HUDEP-2 (cell line): Measurements from ENCODE around the gene C1orf232.

Experiments
- DNase-seq, 76 experiments: peaks; one replicate each; lab custom pipeline; 2025; ENCODE audit not compliant: unreplicated experiment in 76 of 76; lab: John Stamatoyannopoulos, UW

C1orf232 gene

GRCh38 chr1:26180010-26180506 is 11.3 kb upstream of the C1orf232 start:
- no peak for DNase-seq

GRCh38 chr1:26177182-26177684 is 8.5 kb upstream of the C1orf232 start, which contains the start of gene CNKSR1:
TSS of gene CNKSR1 (plus strand) at chr1:26177491. CDS start at chr1:26177548, 57 bp downstream.
- no peak for DNase-seq

- no peak for DNase-seq
Observed at GRCh38 chr1:26175346-26175745, 6.6 kb upstream of the C1orf232 start.

GRCh38 chr1:26171084-26172072 is 2.6 kb upstream of the C1orf232 start, which contains the start of gene ZNF593OS:
TSS of gene ZNF593OS (minus strand) at chr1:26171832. CDS start at chr1:26171661, 171 bp downstream.
- DNase-seq: peak in 3 of 76 experiments; percentile 7 to 23 (median 13)

GRCh38 chr1:26170472-26170821 is 1.7 kb upstream of the C1orf232 start:
- DNase-seq: no peak

- peak in 74 of 76 experiments; percentile 7 to 93 (median 84) for DNase-seq
Observed at GRCh38 chr1:26169669-26170471, 1.1 kb upstream of the C1orf232 start, which contains the start of gene ZNF593. TSS of gene ZNF593 (plus strand) at chr1:26169908. CDS start at chr1:26169984, 76 bp downstream.

GRCh38 chr1:26169198-26169554 is 413 bp upstream of the C1orf232 start:
- DNase-seq: no peak

GRCh38 chr1:26166719-26167281 is 2.0 kb downstream of the C1orf232 start:
- no peak for DNase-seq

GRCh38 chr1:26164861-26165842 is 3.6 kb downstream of the C1orf232 start:
- no peak for DNase-seq

GRCh38 chr1:26164036-26164860 is 4.5 kb downstream of the C1orf232 start:
- DNase-seq: peak in 26 of 76 experiments; percentile 3 to 60 (median 20)

- DNase-seq: no peak
Observed at GRCh38 chr1:26163684-26164035, 5.1 kb downstream of the C1orf232 start.

- peak in 3 of 76 experiments; percentile 8 to 50 (median 47) for DNase-seq
Observed at GRCh38 chr1:26162220-26162709, 6.5 kb downstream of the C1orf232 start.

- DNase-seq: peak in 52 of 76 experiments; percentile 15 to 80 (median 51)
Observed at GRCh38 chr1:26161415-26162219, 7.1 kb downstream of the C1orf232 start.

GRCh38 chr1:26160527-26161414 is 8.0 kb downstream of the C1orf232 start:
- peak in 19 of 76 experiments; percentile 10 to 48 (median 22) for DNase-seq

- DNase-seq: no peak
Observed at GRCh38 chr1:26159743-26160039, 9.1 kb downstream of the C1orf232 start.

GRCh38 chr1:26158908-26159742 is 9.6 kb downstream of the C1orf232 start, which contains the start of gene FAM110D:
TSS of gene FAM110D (plus strand) at chr1:26159079. CDS start at chr1:26161292, 2,213 bp downstream.
- DNase-seq: no peak
